ENCODE measurements around the gene CD300A. TPM values are rescaled to one million over a fixed set of nuclear protein-coding genes. Genes with fewer than 3 reads are reported as not detected.
A peak's percentile ranks its signal among the peaks of the same experiment; 100 is the strongest.

CD300A gene
- total RNA-seq, 2 experiments from 2014 or later = 2.2 to 2.4 TPM

GRCh38 chr17:74430385-74430705, 36.1 kb upstream of the CD300A start:
- intact Hi-C loops (cut with micrococcal nuclease) = no loop called here
- ATAC-seq (peak; percentile 3), DNase-seq (no peak)
- TF ChIP-seq, protein P1, sequence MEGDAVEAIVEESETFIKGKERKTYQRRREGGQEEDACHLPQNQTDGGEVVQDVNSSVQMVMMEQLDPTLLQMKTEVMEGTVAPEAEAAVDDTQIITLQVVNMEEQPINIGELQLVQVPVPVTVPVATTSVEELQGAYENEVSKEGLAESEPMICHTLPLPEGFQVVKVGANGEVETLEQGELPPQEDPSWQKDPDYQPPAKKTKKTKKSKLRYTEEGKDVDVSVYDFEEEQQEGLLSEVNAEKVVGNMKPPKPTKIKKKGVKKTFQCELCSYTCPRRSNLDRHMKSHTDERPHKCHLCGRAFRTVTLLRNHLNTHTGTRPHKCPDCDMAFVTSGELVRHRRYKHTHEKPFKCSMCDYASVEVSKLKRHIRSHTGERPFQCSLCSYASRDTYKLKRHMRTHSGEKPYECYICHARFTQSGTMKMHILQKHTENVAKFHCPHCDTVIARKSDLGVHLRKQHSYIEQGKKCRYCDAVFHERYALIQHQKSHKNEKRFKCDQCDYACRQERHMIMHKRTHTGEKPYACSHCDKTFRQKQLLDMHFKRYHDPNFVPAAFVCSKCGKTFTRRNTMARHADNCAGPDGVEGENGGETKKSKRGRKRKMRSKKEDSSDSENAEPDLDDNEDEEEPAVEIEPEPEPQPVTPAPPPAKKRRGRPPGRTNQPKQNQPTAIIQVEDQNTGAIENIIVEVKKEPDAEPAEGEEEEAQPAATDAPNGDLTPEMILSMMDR (IDR thresholded peaks at IDR 0.05) = no peak
- Mint-ChIP-seq H3K27me3 (peaks cover 36% of the 10 kb centered on the region), H3K4me3 (peak overlapping the region; percentile 21), H3K4me1 (ENCODE audit: low read depth) (peaks cover 13% of the 10 kb centered on the region), H3K9me3 (no peaks in the 10 kb centered on the region), H3K36me3 (ENCODE audit: low read depth) (no peaks in the 10 kb centered on the region), H3K27ac (no peak overlapping the region)
- POLR2A ChIA-PET = no interaction called here
- CTCF ChIA-PET = interaction anchor here (1.3 to 1.5 kb wide), 2 partner anchors 51 to 62 kb away, joined by 3 to 4 read pairs; no protein-coding TSS in a partner anchor

- ChIA-PET POLR2A (no interaction called here), CTCF (interaction anchor here (1.3 to 1.5 kb wide), 2 partner anchors 52 to 62 kb away, joined by 3 to 4 read pairs; no protein-coding TSS in a partner anchor)
- peaks cover 13% of the 10 kb centered on the region for H3K4me1 Mint-ChIP-seq (ENCODE audit: low read depth)
- H3K36me3 Mint-ChIP-seq (ENCODE audit: low read depth) = no peaks in the 10 kb centered on the region
- H3K27ac Mint-ChIP-seq = no peak overlapping the region
- H3K4me3 Mint-ChIP-seq = peak overlapping the region; percentile 41
- TF ChIP-seq, protein P1 (IDR thresholded peaks at IDR 0.05) = no peak
- peak; percentile 51 for DNase-seq
- H3K27me3 Mint-ChIP-seq = peaks cover 36% of the 10 kb centered on the region
- ATAC-seq = peak; percentile 36
- intact Hi-C loops (cut with micrococcal nuclease) = no loop called here
- H3K9me3 Mint-ChIP-seq = no peaks in the 10 kb centered on the region
These were observed 35.5 kb upstream of the CD300A start for GRCh38 chr17:74430706-74431567.

- ATAC-seq (peak; percentile 85), DNase-seq (peak; percentile 84)
- ChIA-PET POLR2A (no interaction called here), CTCF (no interaction called here)
- Mint-ChIP-seq H3K4me1 (ENCODE audit: low read depth) (peaks cover 13% of the 10 kb centered on the region), H3K36me3 (ENCODE audit: low read depth) (no peaks in the 10 kb centered on the region), H3K4me3 (peak within 1 kb of the TSS; percentile 56), H3K27me3 (peaks cover 38% of the 10 kb centered on the region), H3K27ac (no peak within 1 kb of the TSS), H3K9me3 (no peaks in the 10 kb centered on the region)
- TF ChIP-seq, protein P1 (IDR thresholded peaks at IDR 0.05) = no peak
- intact Hi-C loops (cut with micrococcal nuclease) = no loop called here
These were observed 34.6 kb upstream of the CD300A start, which contains the start of gene GPRC5C for GRCh38 chr17:74431568-74432423. Gene GPRC5C (plus strand): TSS chr17:74432088. CDS start chr17:74439777, 7,689 bp downstream.

- ATAC-seq = no peak
- intact Hi-C loops (cut with micrococcal nuclease) = no loop called here
- ChIA-PET POLR2A (no interaction called here), CTCF (no interaction called here)
- TF ChIP-seq, protein P1 (IDR thresholded peaks at IDR 0.05) = no peak
- peaks cover 38% of the 10 kb centered on the region for H3K27me3 Mint-ChIP-seq
- H3K4me3 Mint-ChIP-seq = no peak overlapping the region
- H3K9me3 Mint-ChIP-seq = peaks cover 2% of the 10 kb centered on the region
- H3K27ac Mint-ChIP-seq = no peak overlapping the region
- H3K36me3 Mint-ChIP-seq (ENCODE audit: low read depth) = peaks cover 1% of the 10 kb centered on the region
- DNase-seq = no peak
- H3K4me1 Mint-ChIP-seq (ENCODE audit: low read depth) = peaks cover 13% of the 10 kb centered on the region
These were observed 34.1 kb upstream of the CD300A start for GRCh38 chr17:74432424-74432690.

Measured in activated CD8-positive, alpha-beta T cell treated with anti-CD3 and anti-CD28 coated beads for 36 hours (primary cell).